H1 (cell line): ENCODE results near the gene SLC24A3. TPM values are rescaled to one million over a fixed set of nuclear protein-coding genes. Genes with fewer than 3 reads are reported as not detected.

Experiments used
- CTCF ChIA-PET: fragments of 300-600 bp; sonication (Branson Sonifier 250); formaldehyde crosslinking; loops from one replicate; lab custom pipeline; 2021; ENCODE audit not compliant: partially characterized antibody; lab: Charles Lee
- POLR2A ChIA-PET: fragments of 300-600 bp; sonication (Branson Sonifier 250); formaldehyde crosslinking; loops from one replicate; lab custom pipeline; 2021; ENCODE audit warnings: inconsistent platforms; ENCODE audit not compliant: partially characterized antibody; lab: Charles Lee
- DNase-seq, 2 experiments: peaks; one replicate each; pipeline versions ENCODE4 v3.0.0 to v3.0.0-alpha.2; 2010 to 2022; ENCODE audit warnings: low spot score in 2 of 2, low read depth in 1 of 2, mixed read lengths in 1 of 2
- FAIRE-seq: peaks from 2 replicates; lab custom pipeline; 2011; peaks lifted over from hg19 to GRCh38; lab: Jason Lieb, UNC
- H2AFZ ChIP-seq: 2 replicates; pipeline ENCODE4 v1.8.1; 2012; ENCODE audit warnings: low read length, inconsistent platforms
- H2AK5ac ChIP-seq: 2 replicates; pipeline ENCODE4 v1.6.1; 2013; ENCODE audit warnings: low read depth, low read length
- H2BK120ac ChIP-seq: replicated peaks from 2 replicates; pipeline ENCODE3; 2013; ENCODE audit warnings: low read depth, low read length, inconsistent platforms
- H2BK12ac ChIP-seq: 2 replicates; pipeline ENCODE4 v1.6.1; 2013; ENCODE audit warnings: low read depth, low read length
- H2BK15ac ChIP-seq: 2 replicates; pipeline ENCODE4 v1.6.1; 2013; ENCODE audit warnings: low read length
- H2BK20ac ChIP-seq: 2 replicates; pipeline ENCODE4 v1.6.1; 2013; ENCODE audit warnings: low read length
- H2BK5ac ChIP-seq: 2 replicates; pipeline ENCODE4 v1.6.1; 2013; ENCODE audit warnings: low read depth, low read length
- H3K14ac ChIP-seq: 2 replicates; pipeline ENCODE4 v1.6.1; 2013; ENCODE audit warnings: inconsistent platforms; ENCODE audit not compliant: insufficient read length
- H3K18ac ChIP-seq: 2 replicates; pipeline ENCODE4 v1.6.1; 2013; ENCODE audit warnings: low read length; ENCODE audit errors: extremely low read depth
- H3K23ac ChIP-seq: 2 replicates; pipeline ENCODE4 v1.6.1; 2013; ENCODE audit warnings: inconsistent platforms; ENCODE audit not compliant: insufficient read length
- H3K23me2 ChIP-seq: 2 replicates; pipeline ENCODE4 v1.6.1; 2013; ENCODE audit warnings: low read depth, low read length
- H3K27ac ChIP-seq: 2 replicates; pipeline ENCODE4 v1.6.1; 2011; ENCODE audit warnings: low read depth, low read length, inconsistent platforms
- H3K27me3 ChIP-seq, 4 experiments: replicated peaks in 1 of 4; 1 replicate in 1 of 4; 2 replicates in 3 of 4; pipeline versions ENCODE4 v1.6.1 to v1.8.1; 2011 to 2013; ENCODE audit warnings: low read length in 3 of 4, mild to moderate bottlenecking in 3 of 4, inconsistent platforms in 2 of 4, mixed read lengths in 2 of 4, moderate library complexity in 1 of 4; ENCODE audit not compliant: control insufficient read depth in 3 of 4, insufficient read depth in 3 of 4; ENCODE audit errors: extremely low read depth in 1 of 4
- H3K36me3 ChIP-seq, 4 experiments: 2 replicates each; pipeline versions ENCODE4 v1.6.1 to v1.8.1; 2011 to 2013; ENCODE audit warnings: mild to moderate bottlenecking in 4 of 4, low read length in 3 of 4, moderate library complexity in 2 of 4, control low read depth in 1 of 4, inconsistent platforms in 1 of 4; ENCODE audit not compliant: insufficient read depth in 4 of 4, control insufficient read depth in 2 of 4
- H3K4ac ChIP-seq: replicated peaks from 2 replicates; pipeline ENCODE3; 2013; ENCODE audit warnings: low read length, low read depth, mixed read lengths, inconsistent platforms; ENCODE audit not compliant: insufficient read length
- H3K4me1 ChIP-seq, 4 experiments: replicated peaks in 1 of 4; 1 replicate in 1 of 4; 2 replicates in 3 of 4; pipeline versions ENCODE4 v1.6.1 to v1.8.1; 2011 to 2013; ENCODE audit warnings: low read length in 3 of 4, inconsistent platforms in 2 of 4, mixed read lengths in 1 of 4; ENCODE audit not compliant: insufficient read depth in 4 of 4, control insufficient read depth in 3 of 4
- H3K4me2 ChIP-seq, 2 experiments: 2 replicates each; pipeline versions ENCODE4 v1.6.1 to v1.8.1; 2011 to 2013; ENCODE audit warnings: low read depth in 2 of 2, low read length in 2 of 2, control low read depth in 1 of 2, inconsistent platforms in 1 of 2, mild to moderate bottlenecking in 1 of 2; ENCODE audit not compliant: insufficient read depth in 1 of 2
- H3K4me3 ChIP-seq, 4 experiments: fragments of 200-600, 300-600 bp in 1 of 4; sonication (generic), shearing (Covaris generic), sonication (Bioruptor Twin) in 1 of 4; 2 replicates each; pipeline versions ENCODE4 v1.5.1 to v1.8.1; 2011 to 2016; ENCODE audit warnings: low read length in 4 of 4, low read depth in 3 of 4, control low read depth in 2 of 4, inconsistent platforms in 2 of 4, mild to moderate bottlenecking in 2 of 4, mixed read lengths in 1 of 4, moderate library complexity in 1 of 4; ENCODE audit not compliant: insufficient read depth in 2 of 4; ENCODE audit errors: extremely low read depth in 1 of 4
- H3K56ac ChIP-seq: replicated peaks from 2 replicates; pipeline ENCODE3; 2013; ENCODE audit warnings: low read depth, mild to moderate bottlenecking, mixed read lengths, low read length, inconsistent platforms; ENCODE audit not compliant: insufficient read length
- H3K79me1 ChIP-seq: 2 replicates; pipeline ENCODE4 v1.6.1; 2013; ENCODE audit warnings: low read depth, low read length, control low read depth
- H3K79me2 ChIP-seq, 2 experiments: 2 replicates each; pipeline versions ENCODE4 v1.6.1 to v1.8.1; 2012 to 2013; ENCODE audit warnings: low read length in 2 of 2, mild to moderate bottlenecking in 2 of 2, inconsistent platforms in 1 of 2; ENCODE audit not compliant: insufficient read depth in 2 of 2, control insufficient read depth in 1 of 2
- H3K9ac ChIP-seq, 4 experiments: replicated peaks in 1 of 4; 1 replicate in 1 of 4; 2 replicates in 3 of 4; pipeline versions ENCODE4 v1.6.1 to v1.8.1; 2011 to 2013; ENCODE audit warnings: low read depth in 3 of 4, low read length in 3 of 4, control low read depth in 2 of 4, mild to moderate bottlenecking in 2 of 4, moderate library complexity in 2 of 4, inconsistent platforms in 1 of 4; ENCODE audit errors: extremely low read depth in 1 of 4
- H3K9me3 ChIP-seq, 2 experiments: 2 replicates each; pipeline versions ENCODE4 v1.6.1 to v1.8.1; 2012 to 2013; ENCODE audit warnings: mild to moderate bottlenecking in 2 of 2, moderate library complexity in 2 of 2, control low read depth in 1 of 2, inconsistent platforms in 1 of 2, low read depth in 1 of 2, low read length in 1 of 2, mixed read lengths in 1 of 2; ENCODE audit not compliant: insufficient read depth in 2 of 2
- H4K20me1 ChIP-seq, 2 experiments: replicated peaks in 1 of 2; 2 replicates each; pipeline versions ENCODE3 to v1.8.1; 2011 to 2013; ENCODE audit warnings: inconsistent platforms in 2 of 2, low read length in 2 of 2, mild to moderate bottlenecking in 1 of 2; ENCODE audit not compliant: insufficient read depth in 2 of 2, control insufficient read depth in 1 of 2
- H4K5ac ChIP-seq: 2 replicates; pipeline ENCODE4 v1.6.1; 2013; ENCODE audit warnings: low read length, low read depth, mixed read lengths, inconsistent platforms; ENCODE audit not compliant: insufficient read length
- H4K8ac ChIP-seq: 2 replicates; pipeline ENCODE4 v1.8.0; 2013; ENCODE audit warnings: mild to moderate bottlenecking, moderate library complexity, low read length, inconsistent platforms; ENCODE audit not compliant: insufficient read depth; ENCODE audit errors: extremely low read depth
- H4K91ac ChIP-seq: replicated peaks from 2 replicates; pipeline ENCODE3; 2013; ENCODE audit warnings: low read length, mixed read lengths, inconsistent platforms; ENCODE audit not compliant: insufficient read length
- CEBPB ChIP-seq: IDR thresholded peaks from 2 replicates; pipeline ENCODE4 v1.6.1; 2012; ENCODE audit warnings: low read depth, low read length
- GTF2F1 ChIP-seq: IDR thresholded peaks from 2 replicates; pipeline ENCODE4 v1.6.1; 2012; ENCODE audit warnings: low read depth, low read length, improper control_type of control experiment, borderline replicate concordance
- KDM4A ChIP-seq: IDR thresholded peaks from one replicate; pipeline ENCODE4 v1.7.1; 2012; ENCODE audit warnings: low read depth, mild to moderate bottlenecking, moderate library complexity, low read length, inconsistent platforms; ENCODE audit not compliant: severe bottlenecking
- MAFK ChIP-seq: IDR thresholded peaks from 2 replicates; pipeline ENCODE4 v1.6.1; 2012; ENCODE audit warnings: low read depth, mild to moderate bottlenecking, improper control_type of control experiment, low read length
- RNF2 ChIP-seq: fragments of 200-900, 300-1000 bp; sonication (generic); IDR thresholded peaks from 2 replicates; pipeline ENCODE4 v1.7.1; 2016; ENCODE audit warnings: borderline replicate concordance, low read depth, mild to moderate bottlenecking, antibody characterized with exemption, low read length; ENCODE audit not compliant: poor library complexity, severe bottlenecking; ENCODE audit errors: missing control alignments
- RXRA ChIP-seq: IDR thresholded peaks from 2 replicates; pipeline ENCODE4 v1.6.1; 2011; ENCODE audit warnings: low read depth, mild to moderate bottlenecking, low read length, moderate library complexity; ENCODE audit not compliant: insufficient read depth
- YY1 ChIP-seq: IDR thresholded peaks from 2 replicates; pipeline ENCODE4 v1.6.1; 2011; ENCODE audit warnings: low read depth, mild to moderate bottlenecking, low read length
- WGBS, 2 experiments: shearing (Covaris generic) in 1 of 2; methylation state at CpG; one replicate each; pipeline versions ENCODE4 v1.1.6 to v1.1.7; 2013 to 2015; ENCODE audit warnings: low lambda C conversion rate in 2 of 2, mixed read lengths in 2 of 2, inconsistent platforms in 1 of 2, low coverage in 1 of 2, missing lambda C conversion rate in 1 of 2; ENCODE audit not compliant: insufficient replicate concordance in 2 of 2, insufficient coverage in 1 of 2, insufficient read length in 1 of 2; ENCODE audit errors: extremely low coverage in 1 of 2, missing lambda C conversion rate in 1 of 2; 5-methylcytosine and 5-hydroxymethylcytosine counted together
- polyA plus RNA-seq, 7 experiments: library from polyadenylated mRNA; depleted of rRNA in 3 of 7; stranded (reverse) in 5 of 7; unstranded in 2 of 7; fragments of >200 nt in 5 of 7; fragments of 200-250 nt in 2 of 7; gene quantifications; 1 replicate in 5 of 7; 2 replicates in 1 of 7; 4 replicates in 1 of 7; pipeline versions ENCODE4 v1.2.1 to v1.2.3, GENCODE V29; 2011 to 2013; ENCODE audit warnings: missing spikeins in 2 of 7, mixed read lengths in 2 of 7
- total RNA-seq: library from RNA; stranded (reverse); fragmentation: NEBNext Ultra II Directional; extraction: Animal tissue kit (Norgen Biotek cat#: 25700); gene quantifications from 2 replicates; pipeline ENCODE4 v1.2.1, GENCODE V29; 2021

The SLC24A3 gene
- total and polyA plus RNA-seq, 2 of the 8 experiments (the other 6 are each of a cell fraction or from before 2014, with no cell fraction given), result 4.5 to 6.3 TPM

- no peak overlapping the region for H3K27ac ChIP-seq
- TF ChIP-seq YY1 (no peak), GTF2F1 (no peak), MAFK (no peak), CEBPB (no peak), KDM4A (no peak), RXRA (no peak), RNF2 (no peak)
- H3K27me3 ChIP-seq, result no peaks in the 10 kb centered on the region
- no peak overlapping the region for H3K23ac ChIP-seq
- H2AFZ ChIP-seq, result no peak overlapping the region
- no peak overlapping the region for H3K14ac ChIP-seq
- no peak overlapping the region for H4K91ac ChIP-seq
- no peaks in the 10 kb centered on the region for H3K79me2 ChIP-seq
- no peak overlapping the region for H3K18ac ChIP-seq
- no peaks in the 10 kb centered on the region for H4K20me1 ChIP-seq
- H3K4ac ChIP-seq, result no peak overlapping the region
- H2BK12ac ChIP-seq, result no peak overlapping the region
- no peak for DNase-seq
- H3K9me3 ChIP-seq, result no peaks in the 10 kb centered on the region
- H3K56ac ChIP-seq, result no peak overlapping the region
- H3K79me1 ChIP-seq, result no peaks in the 10 kb centered on the region
- H4K5ac ChIP-seq, result no peak overlapping the region
- no peak for FAIRE-seq
- H2BK20ac ChIP-seq, result no peak overlapping the region
- no peak overlapping the region for H2AK5ac ChIP-seq
- no peaks in the 10 kb centered on the region for H3K36me3 ChIP-seq
- no peaks in the 10 kb centered on the region for H3K4me1 ChIP-seq
- CTCF ChIA-PET, result no interaction called here
- no peak overlapping the region for H2BK15ac ChIP-seq
- H4K8ac ChIP-seq, result no peak overlapping the region
- 100% methylated on average over 1 of the region's 1 CpG; no CpG with 5 or more reads in 1 of the 2 experiments for WGBS, 2 experiments
- H3K4me3 ChIP-seq, result no peak overlapping the region
- POLR2A ChIA-PET, result no interaction called here
- no peak overlapping the region for H2BK120ac ChIP-seq
- no peak overlapping the region for H3K4me2 ChIP-seq
- no peak overlapping the region for H2BK5ac ChIP-seq
- H3K9ac ChIP-seq, result no peak overlapping the region
- H3K23me2 ChIP-seq, result no peaks in the 10 kb centered on the region
These were observed 35.9 kb upstream of the SLC24A3 start for GRCh38 chr20:19176470-19177052.
